Hepatocyte (in vitro differentiated cells): ENCODE measurements around the gene ZNF598.
"Not testable (repeated sequence)": the region's sequence is repeated elsewhere in the genome, so short reads cannot be mapped to it uniquely, and the experiment has no call there.

Experiments used
- CTCF ChIP-seq: fragments of 200-600 bp; sonication (generic); IDR thresholded peaks from 2 replicates; pipeline ENCODE4 v1.5.1; 2016; ENCODE audit warnings: antibody characterized with exemption, mild to moderate bottlenecking; ENCODE audit not compliant: poor library complexity
- EZH2 ChIP-seq: fragments of 200-600 bp; sonication (generic); IDR thresholded peaks from 2 replicates; pipeline ENCODE4 v1.6.1; 2016; ENCODE audit warnings: antibody characterized with exemption, mild to moderate bottlenecking, borderline replicate concordance

GRCh38 chr16:2011726-2012125 is 2.1 kb upstream of the ZNF598 start:
- not testable (repeated sequence) for TF ChIP-seq EZH2, CTCF
